Measurements from ENCODE around the gene CLK2.

The CLK2 gene

GRCh38 chr1:155277902-155278688 lies 4.8 kb upstream of the CLK2 start:
- peak; percentile 31 for DNase-seq (ENCODE audit: low read depth)
- peak overlapping the region; percentile 72 for H3K4me3 ChIP-seq (ENCODE audit: low read depth, low read length)
- TF ChIP-seq CTCF (conservative IDR thresholded peaks at IDR 0.05; ENCODE audit: low read depth, low read length): peak; percentile 52

GRCh38 chr1:155277070-155277901 lies 4.0 kb upstream of the CLK2 start, which contains the start of gene HCN3:
HCN3 (plus strand) TSS chr1:155277463; CDS start chr1:155277591, 128 bp downstream.
- H3K4me3 ChIP-seq (ENCODE audit: low read depth, low read length): peak within 1 kb of the TSS; percentile 72
- TF ChIP-seq CTCF (conservative IDR thresholded peaks at IDR 0.05; ENCODE audit: low read depth, low read length): peak; percentile 38
- peak; percentile 97 for DNase-seq (ENCODE audit: low read depth)

- peak overlapping the region; percentile 93 for H3K4me3 ChIP-seq (ENCODE audit: low read depth, low read length)
- no peak for TF ChIP-seq CTCF (conservative IDR thresholded peaks at IDR 0.05; ENCODE audit: low read depth, low read length)
- peak; percentile 79 for DNase-seq (ENCODE audit: low read depth)
Measured at GRCh38 chr1:155272466-155273342, 600 bp downstream of the CLK2 start.

GRCh38 chr1:155269381-155269780 lies 3.9 kb downstream of the CLK2 start:
- no peak overlapping the region for H3K4me3 ChIP-seq (ENCODE audit: low read depth, low read length)
- no peak for TF ChIP-seq CTCF (conservative IDR thresholded peaks at IDR 0.05; ENCODE audit: low read depth, low read length)
- DNase-seq (ENCODE audit: low read depth): no peak

GRCh38 chr1:155268630-155269029 lies 4.7 kb downstream of the CLK2 start:
- DNase-seq (ENCODE audit: low read depth): no peak
- no peak for TF ChIP-seq CTCF (conservative IDR thresholded peaks at IDR 0.05; ENCODE audit: low read depth, low read length)
- no peak overlapping the region for H3K4me3 ChIP-seq (ENCODE audit: low read depth, low read length)

GRCh38 chr1:155267373-155267772 lies 5.9 kb downstream of the CLK2 start:
- no peak for DNase-seq (ENCODE audit: low read depth)
- no peak overlapping the region for H3K4me3 ChIP-seq (ENCODE audit: low read depth, low read length)
- no peak for TF ChIP-seq CTCF (conservative IDR thresholded peaks at IDR 0.05; ENCODE audit: low read depth, low read length)

All from choroid plexus epithelial cell (primary cell).